ENCODE measurements around the gene NRROS. TPM values are rescaled to one million over a fixed set of nuclear protein-coding genes. Genes with fewer than 3 reads are reported as not detected.

NRROS gene
- total and polyA plus RNA-seq, 2 of the 4 experiments (the other 2 are of a cell fraction), result 0.10 TPM; not detected in 1

DNA sequence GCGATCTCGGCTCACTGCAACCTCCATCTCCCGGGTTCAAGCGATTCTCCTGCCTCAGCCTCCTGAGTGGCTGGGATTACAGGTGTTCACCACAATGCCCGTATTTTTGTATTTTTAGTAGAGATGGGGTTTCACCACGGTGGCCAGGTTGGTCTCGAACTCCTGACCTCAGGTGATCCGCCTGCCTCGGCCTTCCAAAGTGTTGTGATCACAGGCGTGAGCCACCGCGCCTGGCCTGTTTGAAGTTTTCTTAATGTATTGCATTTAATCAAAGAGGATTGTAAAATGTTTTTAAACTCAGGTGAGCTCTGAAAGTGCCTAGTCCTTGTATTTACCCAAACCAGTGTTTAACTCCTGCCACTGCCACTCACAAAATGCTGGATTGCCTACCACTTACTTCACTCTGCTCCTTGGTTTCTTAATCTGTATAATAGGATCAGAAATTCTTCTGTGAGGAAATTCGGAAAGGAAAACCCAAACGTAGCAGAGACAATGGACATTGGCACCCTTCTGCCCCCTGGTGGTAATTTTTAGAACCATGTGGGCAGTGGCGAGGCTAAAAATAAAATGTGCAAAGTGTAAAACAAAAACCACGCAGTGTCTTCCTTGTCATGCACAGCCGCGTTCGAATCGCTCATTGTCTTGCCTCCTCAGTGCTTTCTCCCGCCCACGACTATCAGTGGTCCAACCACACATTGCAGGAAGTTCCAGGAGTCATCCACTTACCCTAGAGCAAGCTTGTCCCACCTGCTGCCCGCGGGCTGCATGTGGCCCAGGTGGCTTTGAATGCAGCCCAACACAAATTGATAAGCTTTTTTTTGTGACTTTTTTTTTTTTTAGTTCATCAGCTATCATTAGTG lies 45.3 kb downstream of the NRROS start:
- Histone ChIP-seq H3K36me3 (ENCODE audit: control insufficient read depth, insufficient read depth, low read length) (no peaks in the 10 kb centered on the region), H2BK5ac (ENCODE audit: low read depth, low read length, poor library complexity, severe bottlenecking) (no peak overlapping the region), H4K91ac (ENCODE audit: insufficient read depth, low read depth, low read length) (no peak overlapping the region), H4K8ac (ENCODE audit: low read depth in 2 of 2, low read length in 2 of 2) (no peak overlapping the region), H2AFZ (replicated peaks; ENCODE audit: low read length, poor library complexity) (peak overlapping the region; percentile 81), H3K79me1 (ENCODE audit: low read depth in 1 of 2, low read length in 2 of 2) (no peaks in the 10 kb centered on the region), H4K5ac (ENCODE audit: low read depth, low read length) (no peak overlapping the region), H2BK20ac (ENCODE audit: low read depth, low read length) (no peak overlapping the region), H3K27me3 (ENCODE audit: control insufficient read depth, insufficient read depth, low read length) (peaks cover 8% of the 10 kb centered on the region), H3K14ac (replicated peaks; ENCODE audit: low read depth, low read length) (no peak overlapping the region), H2AK9ac (replicated peaks; ENCODE audit: low read depth, low read length, poor library complexity) (peak overlapping the region; percentile 48), H3K56ac (ENCODE audit: extremely low read depth, insufficient read depth, low read length) (no peak overlapping the region), H3K9me3 (ENCODE audit: control insufficient read depth, insufficient read depth, low read length) (no peaks in the 10 kb centered on the region), H3K18ac (ENCODE audit: low read depth, low read length) (no peak overlapping the region), H3K9me1 (ENCODE audit: insufficient read depth, low read length) (no peaks in the 10 kb centered on the region; the same call in 1 of the 2 replicates), H2BK120ac (ENCODE audit: low read depth, low read length) (no peak overlapping the region), H2AK5ac (ENCODE audit: low read depth, low read length) (no peak overlapping the region), H2BK15ac (ENCODE audit: low read depth, low read length) (no peak overlapping the region), H3K27ac (ENCODE audit: insufficient read depth, low read length) (no peak overlapping the region), H3K9ac (ENCODE audit: low read depth, low read length) (no peak overlapping the region), H4K20me1 (ENCODE audit: insufficient read depth, low read length) (no peaks in the 10 kb centered on the region), H3K4me1 (ENCODE audit: control insufficient read depth, insufficient read depth, low read length) (peaks cover 4% of the 10 kb centered on the region; the same call in 1 of the 2 replicates), H3K4me2 (ENCODE audit: low read depth, low read length) (peak overlapping the region; percentile 53), H3K4ac (ENCODE audit: low read depth, low read length) (peak overlapping the region; percentile 12; the same call in 1 of the 2 replicates), H3K23ac (ENCODE audit: low read depth, low read length) (no peak overlapping the region), H3K4me3 (ENCODE audit: insufficient read depth, low read depth, low read length) (no peak overlapping the region)
- CTCF ChIA-PET, result interaction anchor here (0.6 to 1.9 kb wide), 4 partner anchors 53 to 432 kb away, joined by 3 to 13 read pairs (median 6); no protein-coding TSS in a partner anchor
- in situ Hi-C loops (cut with MboI; ENCODE audit: low sequenced_read_pairs) (loop anchor here (5.0 kb wide), 2 partner anchors 77 to 432 kb away; no protein-coding TSS in a partner anchor), intact Hi-C loops (cut with micrococcal nuclease) (loop anchor here (1.0 to 10.0 kb wide), 4 partner anchors 75 to 430 kb away; no protein-coding TSS in a partner anchor), dilution Hi-C loops (cut with HindIII; ENCODE audit: low sequenced_read_pairs, unreplicated experiment) (no loop called here)
- WGBS, 2 experiments (ENCODE audit: extremely low coverage in 2 of 2, insufficient read length in 1 of 2), result 0% methylated on average over 8 of the region's 24 CpGs; no CpG with 5 or more reads in 1 of the 2 experiments
- POLR2A ChIA-PET (ENCODE audit: unreplicated experiment), result interaction anchor here (0.6 kb wide), 1 partner anchor 9 kb away, joined by 3 read pairs; no protein-coding TSS in a partner anchor
- no TSS peak for BruUV-seq (replicated peaks)
- DNase-seq (peak; percentile 47), ATAC-seq (ENCODE audit: low read depth) (peak; percentile 76)
- TF ChIP-seq SMC3 (IDR thresholded peaks at IDR 0.05; ENCODE audit: low read depth, low read length) (peak; percentile 98), NFE2L2 (IDR thresholded peaks at IDR 0.05; ENCODE audit: low read depth, low read length) (no peak), CHD1 (IDR thresholded peaks at IDR 0.05; ENCODE audit: low read depth, low read length) (no peak), MXI1 (IDR thresholded peaks at IDR 0.05; ENCODE audit: borderline replicate concordance, low read depth, low read length) (no peak), BHLHE40 (IDR thresholded peaks at IDR 0.05; ENCODE audit: low read depth, low read length) (no peak), RAD21 (IDR thresholded peaks at IDR 0.05; ENCODE audit: low read length) (peak; percentile 88), FOS (IDR thresholded peaks at IDR 0.05; ENCODE audit: low read depth, low read length) (no peak), CEBPB (IDR thresholded peaks at IDR 0.05; ENCODE audit: low read depth, low read length) (no peak), CTCF (conservative IDR thresholded peaks at IDR 0.05; ENCODE audit: low read depth, low read length) (peak; percentile 88), MAFK (IDR thresholded peaks at IDR 0.05; ENCODE audit: low read depth, low read length) (no peak), RFX5 (IDR thresholded peaks at IDR 0.05; ENCODE audit: low read depth, low read length) (no peak)
- TF ChIP-seq, protein P1, sequence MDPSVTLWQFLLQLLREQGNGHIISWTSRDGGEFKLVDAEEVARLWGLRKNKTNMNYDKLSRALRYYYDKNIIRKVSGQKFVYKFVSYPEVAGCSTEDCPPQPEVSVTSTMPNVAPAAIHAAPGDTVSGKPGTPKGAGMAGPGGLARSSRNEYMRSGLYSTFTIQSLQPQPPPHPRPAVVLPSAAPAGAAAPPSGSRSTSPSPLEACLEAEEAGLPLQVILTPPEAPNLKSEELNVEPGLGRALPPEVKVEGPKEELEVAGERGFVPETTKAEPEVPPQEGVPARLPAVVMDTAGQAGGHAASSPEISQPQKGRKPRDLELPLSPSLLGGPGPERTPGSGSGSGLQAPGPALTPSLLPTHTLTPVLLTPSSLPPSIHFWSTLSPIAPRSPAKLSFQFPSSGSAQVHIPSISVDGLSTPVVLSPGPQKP (IDR thresholded peaks at IDR 0.05; ENCODE audit: borderline replicate concordance, low read depth, low read length), result no peak
- TF ChIP-seq, protein P2, sequence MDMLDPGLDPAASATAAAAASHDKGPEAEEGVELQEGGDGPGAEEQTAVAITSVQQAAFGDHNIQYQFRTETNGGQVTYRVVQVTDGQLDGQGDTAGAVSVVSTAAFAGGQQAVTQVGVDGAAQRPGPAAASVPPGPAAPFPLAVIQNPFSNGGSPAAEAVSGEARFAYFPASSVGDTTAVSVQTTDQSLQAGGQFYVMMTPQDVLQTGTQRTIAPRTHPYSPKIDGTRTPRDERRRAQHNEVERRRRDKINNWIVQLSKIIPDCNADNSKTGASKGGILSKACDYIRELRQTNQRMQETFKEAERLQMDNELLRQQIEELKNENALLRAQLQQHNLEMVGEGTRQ (IDR thresholded peaks at IDR 0.05; ENCODE audit: low read depth, low read length), result no peak

All from IMR-90 (cell line).